ENCODE measurements around the gene MRPL34.

Gene MRPL34

GRCh38 chr19:17341845-17342244 is 36.2 kb downstream of the MRPL34 start:
- DNase-seq (ENCODE audit: low read depth): no peak

- no peak for DNase-seq (ENCODE audit: low read depth)
These were observed 40.5 kb downstream of the MRPL34 start for GRCh38 chr19:17346109-17346671.

- no peak for DNase-seq (ENCODE audit: low read depth)
These were observed 41.7 kb downstream of the MRPL34 start for GRCh38 chr19:17347361-17347760.

GRCh38 chr19:17347877-17348276 is 42.2 kb downstream of the MRPL34 start:
- no peak for DNase-seq (ENCODE audit: low read depth)

- no peak for DNase-seq (ENCODE audit: low read depth)
These were observed 43.0 kb downstream of the MRPL34 start for GRCh38 chr19:17348700-17349099.

- DNase-seq (ENCODE audit: low read depth): no peak
These were observed 46.3 kb downstream of the MRPL34 start for GRCh38 chr19:17351815-17352435.

GRCh38 chr19:17352608-17353280 is 47.1 kb downstream of the MRPL34 start:
- DNase-seq (ENCODE audit: low read depth): no peak

- no peak for DNase-seq (ENCODE audit: low read depth)
These were observed 47.7 kb downstream of the MRPL34 start for GRCh38 chr19:17353386-17353785.
